Activated CD4-positive, alpha-beta memory T cell treated with anti-CD3 and anti-CD28 coated beads, Interleukin-2, amount 10 ng/mL, durations not matched to agents 7 days and 5 days (primary cell): ENCODE data around the gene LTO1. TPM values are rescaled to one million over a fixed set of nuclear protein-coding genes. Genes with fewer than 3 reads are reported as not detected.
"Not testable (repeated sequence)": the region's sequence is repeated elsewhere in the genome, so short reads cannot be mapped to it uniquely, and the experiment has no call there.

Source experiments
- CTCF ChIA-PET: fragments of 350-600 bp; sonication (Branson Sonifier 250); formaldehyde crosslinking; loops from one replicate; lab custom pipeline; 2021; ENCODE audit warnings: antibody characterized with exemption, inconsistent platforms; lab: Charles Lee
- POLR2A ChIA-PET: fragments of 350-600 bp; sonication (Branson Sonifier 250); formaldehyde crosslinking; loops from one replicate; lab custom pipeline; 2021; ENCODE audit warnings: antibody characterized with exemption; lab: Charles Lee
- DNase-seq: peaks from one replicate; pipeline ENCODE4 v3.0.0-alpha.2; 2020
- H3K27ac Mint-ChIP-seq: one replicate; pipeline ENCODE4 v1.8.0; 2021; ENCODE audit warnings: mild to moderate bottlenecking, mixed read lengths
- H3K27me3 Mint-ChIP-seq: one replicate; pipeline ENCODE4 v1.8.0; 2021; ENCODE audit warnings: mixed read lengths
- H3K36me3 Mint-ChIP-seq: one replicate; pipeline ENCODE4 v1.8.0; 2021; ENCODE audit warnings: low read depth, mixed read lengths
- H3K4me1 Mint-ChIP-seq: one replicate; pipeline ENCODE4 v1.8.0; 2021; ENCODE audit warnings: mixed read lengths
- H3K4me3 Mint-ChIP-seq: one replicate; pipeline ENCODE4 v1.8.0; 2021; ENCODE audit warnings: mild to moderate bottlenecking, mixed read lengths
- H3K9me3 Mint-ChIP-seq: one replicate; pipeline ENCODE4 v1.8.0; 2021; ENCODE audit warnings: mixed read lengths
- total RNA-seq, 2 experiments: library from RNA; stranded (reverse); gene quantifications; one replicate each; pipeline ENCODE4 v1.2.3, GENCODE V29; 2021

The LTO1 gene
- total RNA-seq, 2 experiments from 2014 or later: 23.4 to 25.5 TPM

- Mint-ChIP-seq H3K36me3 (no peaks in the 10 kb centered on the region), H3K4me1 (no peaks in the 10 kb centered on the region), H3K9me3 (no peaks in the 10 kb centered on the region), H3K4me3 (no peak overlapping the region), H3K27ac (no peak overlapping the region), H3K27me3 (peaks cover 32% of the 10 kb centered on the region)
- no peak for DNase-seq
- ChIA-PET POLR2A (no interaction called here), CTCF (no interaction called here)
These were observed 22.3 kb upstream of the LTO1 start for GRCh38 chr11:69697469-69697843.

- Mint-ChIP-seq H3K27ac (no peak overlapping the region), H3K9me3 (no peaks in the 10 kb centered on the region), H3K4me1 (no peaks in the 10 kb centered on the region), H3K36me3 (no peaks in the 10 kb centered on the region), H3K27me3 (peaks cover 33% of the 10 kb centered on the region), H3K4me3 (no peak overlapping the region)
- DNase-seq: no peak
- ChIA-PET CTCF (no interaction called here), POLR2A (interaction anchor here (0.7 kb wide), 1 partner anchor 664 kb away, joined by 3 read pairs; no protein-coding TSS in a partner anchor)
These were observed 21.8 kb upstream of the LTO1 start for GRCh38 chr11:69696749-69697468.

GRCh38 chr11:69695995-69696394 is 20.8 kb upstream of the LTO1 start:
- POLR2A ChIA-PET, H3K27ac Mint-ChIP-seq, H3K4me1 Mint-ChIP-seq, H3K36me3 Mint-ChIP-seq, H3K4me3 Mint-ChIP-seq, H3K9me3 Mint-ChIP-seq, DNase-seq: not testable (repeated sequence)
- CTCF ChIA-PET: interaction anchor here (0.7 kb wide), 1 partner anchor 406 kb away, joined by 3 read pairs; no protein-coding TSS in a partner anchor
- H3K27me3 Mint-ChIP-seq: peaks cover 34% of the 10 kb centered on the region

GRCh38 chr11:69695581-69695980 is 20.4 kb upstream of the LTO1 start:
- ChIA-PET POLR2A (no interaction called here), CTCF (interaction anchor here (0.7 kb wide), 1 partner anchor 406 kb away, joined by 3 read pairs; no protein-coding TSS in a partner anchor)
- no peaks in the 10 kb centered on the region for H3K9me3 Mint-ChIP-seq
- H3K27me3 Mint-ChIP-seq: peaks cover 33% of the 10 kb centered on the region
- no peaks in the 10 kb centered on the region for H3K4me1 Mint-ChIP-seq
- no peaks in the 10 kb centered on the region for H3K36me3 Mint-ChIP-seq
- no peak overlapping the region for H3K4me3 Mint-ChIP-seq
- H3K27ac Mint-ChIP-seq: no peak overlapping the region
- no peak for DNase-seq

GRCh38 chr11:69694781-69695180 is 19.6 kb upstream of the LTO1 start:
- ChIA-PET CTCF (no interaction called here), POLR2A (no interaction called here)
- Mint-ChIP-seq H3K4me3 (no peak overlapping the region), H3K4me1 (no peaks in the 10 kb centered on the region), H3K36me3 (no peaks in the 10 kb centered on the region), H3K27me3 (peaks cover 32% of the 10 kb centered on the region), H3K9me3 (no peaks in the 10 kb centered on the region), H3K27ac (no peak overlapping the region)
- DNase-seq: no peak

GRCh38 chr11:69692422-69692821 is 17.3 kb upstream of the LTO1 start:
- Mint-ChIP-seq H3K4me1 (peaks cover 6% of the 10 kb centered on the region), H3K27me3 (peaks cover 33% of the 10 kb centered on the region), H3K27ac (no peak overlapping the region), H3K36me3 (no peaks in the 10 kb centered on the region), H3K4me3 (no peak overlapping the region), H3K9me3 (no peaks in the 10 kb centered on the region)
- DNase-seq: no peak
- POLR2A ChIA-PET: no interaction called here
- CTCF ChIA-PET: no interaction called here

- ChIA-PET POLR2A (no interaction called here), CTCF (no interaction called here)
- Mint-ChIP-seq H3K9me3 (no peaks in the 10 kb centered on the region), H3K36me3 (no peaks in the 10 kb centered on the region), H3K4me3 (no peak overlapping the region), H3K27me3 (peaks cover 35% of the 10 kb centered on the region), H3K27ac (no peak overlapping the region), H3K4me1 (peaks cover 6% of the 10 kb centered on the region)
- DNase-seq: no peak
These were observed 16.3 kb upstream of the LTO1 start for GRCh38 chr11:69691463-69691862.

GRCh38 chr11:69689484-69690319 is 14.5 kb upstream of the LTO1 start:
- Mint-ChIP-seq H3K9me3 (no peaks in the 10 kb centered on the region), H3K27me3 (peaks cover 31% of the 10 kb centered on the region), H3K27ac (no peak overlapping the region), H3K4me1 (peaks cover 11% of the 10 kb centered on the region), H3K4me3 (no peak overlapping the region), H3K36me3 (no peaks in the 10 kb centered on the region)
- POLR2A ChIA-PET: no interaction called here
- no peak for DNase-seq
- CTCF ChIA-PET: no interaction called here

- H3K27ac Mint-ChIP-seq, H3K36me3 Mint-ChIP-seq, DNase-seq, POLR2A ChIA-PET, H3K9me3 Mint-ChIP-seq, CTCF ChIA-PET, H3K4me3 Mint-ChIP-seq: not testable (repeated sequence)
- H3K27me3 Mint-ChIP-seq: peaks cover 29% of the 10 kb centered on the region
- H3K4me1 Mint-ChIP-seq: peaks cover 11% of the 10 kb centered on the region
These were observed 13.0 kb upstream of the LTO1 start for GRCh38 chr11:69687969-69688771.

GRCh38 chr11:69686856-69687255 is 11.7 kb upstream of the LTO1 start:
- DNase-seq: no peak
- peaks cover 11% of the 10 kb centered on the region for H3K4me1 Mint-ChIP-seq
- no peaks in the 10 kb centered on the region for H3K36me3 Mint-ChIP-seq
- H3K27ac Mint-ChIP-seq: no peak overlapping the region
- no peaks in the 10 kb centered on the region for H3K9me3 Mint-ChIP-seq
- CTCF ChIA-PET: interaction anchor here (0.8 kb wide), 2 partner anchors 9 to 229 kb away, joined by 3 read pairs; no protein-coding TSS in a partner anchor
- H3K4me3 Mint-ChIP-seq: no peak overlapping the region
- peaks cover 23% of the 10 kb centered on the region for H3K27me3 Mint-ChIP-seq
- POLR2A ChIA-PET: no interaction called here

- DNase-seq: no peak
- ChIA-PET POLR2A (no interaction called here), CTCF (interaction anchor here (0.7 to 1.1 kb wide), 5 partner anchors 9 to 1057 kb away, joined by 3 to 6 read pairs (median 3); no protein-coding TSS in a partner anchor)
- peaks cover 19% of the 10 kb centered on the region for H3K27me3 Mint-ChIP-seq
- H3K4me1 Mint-ChIP-seq: peaks cover 11% of the 10 kb centered on the region
- no peaks in the 10 kb centered on the region for H3K36me3 Mint-ChIP-seq
- H3K4me3 Mint-ChIP-seq: no peak overlapping the region
- H3K27ac Mint-ChIP-seq: no peak overlapping the region
- no peaks in the 10 kb centered on the region for H3K9me3 Mint-ChIP-seq
These were observed 11.3 kb upstream of the LTO1 start for GRCh38 chr11:69686452-69686851.

- CTCF ChIA-PET: interaction anchor here (0.6 to 1.1 kb wide), 2 partner anchors 22 to 228 kb away, joined by 3 to 4 read pairs; no protein-coding TSS in a partner anchor
- H3K4me3 Mint-ChIP-seq: peak overlapping the region; percentile 46
These were observed 10.2 kb upstream of the LTO1 start for GRCh38 chr11:69685348-69685747.

More at GRCh38 chr11:69685348-69685747, 10.2 kb upstream of the LTO1 start:
- Mint-ChIP-seq H3K4me1 (peaks cover 11% of the 10 kb centered on the region), H3K9me3 (no peaks in the 10 kb centered on the region), H3K36me3 (no peaks in the 10 kb centered on the region), H3K27me3 (peaks cover 17% of the 10 kb centered on the region), H3K27ac (no peak overlapping the region)
- DNase-seq: no peak
- POLR2A ChIA-PET: no interaction called here
